ENCODE data around the gene ABCG1. TPM values are rescaled to one million over a fixed set of nuclear protein-coding genes. Genes with fewer than 3 reads are reported as not detected.

The ABCG1 gene
- total and polyA plus RNA-seq, 2 of the 4 experiments (the other 2 are of a cell fraction), result 0.19 to 0.36 TPM

- no peak overlapping the region for H3K4me3 ChIP-seq (ENCODE audit: insufficient read depth, low read depth, low read length)
- dilution Hi-C loops (cut with HindIII; ENCODE audit: low sequenced_read_pairs, unreplicated experiment) (no loop called here), in situ Hi-C loops (cut with MboI; ENCODE audit: low sequenced_read_pairs) (no loop called here), intact Hi-C loops (cut with micrococcal nuclease) (no loop called here)
- POLR2A ChIA-PET (ENCODE audit: unreplicated experiment), result no interaction called here
- 94% methylated on average over 9 of the region's 17 CpGs; no CpG with 5 or more reads in 1 of the 2 experiments for WGBS, 2 experiments (ENCODE audit: extremely low coverage in 2 of 2, insufficient read length in 1 of 2)
- H2AFZ ChIP-seq (replicated peaks; ENCODE audit: low read length, poor library complexity), result no peak overlapping the region
- no peak overlapping the region for H3K4ac ChIP-seq (ENCODE audit: low read depth, low read length)
- H3K27ac ChIP-seq (ENCODE audit: insufficient read depth, low read length), result no peak overlapping the region
- BruUV-seq (replicated peaks), result no TSS peak
- no peak overlapping the region for H3K4me2 ChIP-seq (ENCODE audit: low read depth, low read length)
- no peak overlapping the region for H4K5ac ChIP-seq (ENCODE audit: low read depth, low read length)
- H3K9me1 ChIP-seq (ENCODE audit: insufficient read depth, low read length), result peaks cover 6% of the 10 kb centered on the region
- H4K20me1 ChIP-seq (ENCODE audit: insufficient read depth, low read length), result no peaks in the 10 kb centered on the region; the same call in 1 of the 2 replicates
- no peak overlapping the region for H3K9ac ChIP-seq (ENCODE audit: low read depth, low read length)
- H2BK20ac ChIP-seq (ENCODE audit: low read depth, low read length), result no peak overlapping the region
- no peak overlapping the region for H3K14ac ChIP-seq (replicated peaks; ENCODE audit: low read depth, low read length)
- no peak overlapping the region for H3K56ac ChIP-seq (ENCODE audit: extremely low read depth, insufficient read depth, low read length)
- no peak overlapping the region for H2AK9ac ChIP-seq (replicated peaks; ENCODE audit: low read depth, low read length, poor library complexity)
- no peak overlapping the region for H3K18ac ChIP-seq (ENCODE audit: low read depth, low read length)
- no peaks in the 10 kb centered on the region for H3K79me1 ChIP-seq (ENCODE audit: low read depth in 1 of 2, low read length in 2 of 2)
- H4K91ac ChIP-seq (ENCODE audit: insufficient read depth, low read depth, low read length), result no peak overlapping the region
- no peak overlapping the region for H2BK120ac ChIP-seq (ENCODE audit: low read depth, low read length)
- H2BK15ac ChIP-seq (ENCODE audit: low read depth, low read length), result no peak overlapping the region
- ATAC-seq (ENCODE audit: low read depth) (no peak), DNase-seq (no peak)
- H2AK5ac ChIP-seq (ENCODE audit: low read depth, low read length), result no peak overlapping the region
- peaks cover 24% of the 10 kb centered on the region; the same call in 1 of the 2 replicates for H3K36me3 ChIP-seq (ENCODE audit: control insufficient read depth, insufficient read depth, low read length)
- peaks cover 2% of the 10 kb centered on the region; the same call in 1 of the 2 replicates for H3K9me3 ChIP-seq (ENCODE audit: control insufficient read depth, insufficient read depth, low read length)
- no peak overlapping the region for H3K23ac ChIP-seq (ENCODE audit: low read depth, low read length)
- no peaks in the 10 kb centered on the region for H3K4me1 ChIP-seq (ENCODE audit: control insufficient read depth, insufficient read depth, low read length)
- CTCF ChIA-PET, result no interaction called here
- TF ChIP-seq BHLHE40 (IDR thresholded peaks at IDR 0.05; ENCODE audit: low read depth, low read length), result no peak
- no peak for TF ChIP-seq CTCF (conservative IDR thresholded peaks at IDR 0.05; ENCODE audit: low read depth, low read length)
- TF ChIP-seq RFX5 (IDR thresholded peaks at IDR 0.05; ENCODE audit: low read depth, low read length), result no peak
- TF ChIP-seq CEBPB (IDR thresholded peaks at IDR 0.05; ENCODE audit: low read depth, low read length), result no peak
- no peak for TF ChIP-seq RAD21 (IDR thresholded peaks at IDR 0.05; ENCODE audit: low read length)
- TF ChIP-seq FOS (IDR thresholded peaks at IDR 0.05; ENCODE audit: low read depth, low read length), result no peak
- TF ChIP-seq RCOR1 (IDR thresholded peaks at IDR 0.05; ENCODE audit: insufficient replicate concordance, low read length), result no peak
- TF ChIP-seq CHD1 (IDR thresholded peaks at IDR 0.05; ENCODE audit: low read depth, low read length), result no peak
- TF ChIP-seq POLR2A (IDR thresholded peaks at IDR 0.05; ENCODE audit: low read depth, low read length), result no peak
- TF ChIP-seq, protein P1, sequence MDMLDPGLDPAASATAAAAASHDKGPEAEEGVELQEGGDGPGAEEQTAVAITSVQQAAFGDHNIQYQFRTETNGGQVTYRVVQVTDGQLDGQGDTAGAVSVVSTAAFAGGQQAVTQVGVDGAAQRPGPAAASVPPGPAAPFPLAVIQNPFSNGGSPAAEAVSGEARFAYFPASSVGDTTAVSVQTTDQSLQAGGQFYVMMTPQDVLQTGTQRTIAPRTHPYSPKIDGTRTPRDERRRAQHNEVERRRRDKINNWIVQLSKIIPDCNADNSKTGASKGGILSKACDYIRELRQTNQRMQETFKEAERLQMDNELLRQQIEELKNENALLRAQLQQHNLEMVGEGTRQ (IDR thresholded peaks at IDR 0.05; ENCODE audit: low read depth, low read length), result no peak
- TF ChIP-seq MXI1 (IDR thresholded peaks at IDR 0.05; ENCODE audit: borderline replicate concordance, low read depth, low read length), result no peak
- no peak for TF ChIP-seq SMC3 (IDR thresholded peaks at IDR 0.05; ENCODE audit: low read depth, low read length)
- no peak overlapping the region for H4K8ac ChIP-seq (ENCODE audit: low read depth in 2 of 2, low read length in 2 of 2)
- H2BK5ac ChIP-seq (ENCODE audit: low read depth, low read length, poor library complexity, severe bottlenecking), result peak overlapping the region; percentile 88
- H3K27me3 ChIP-seq (ENCODE audit: control insufficient read depth, insufficient read depth, low read length), result peaks cover 6% of the 10 kb centered on the region
Measured at GRCh38 chr21:42293649-42294272, 74.8 kb downstream of the ABCG1 start.
